Esophagus (tissue), 2 donors: ENCODE data around the gene SPECC1. TPM values are rescaled to one million over a fixed set of nuclear protein-coding genes. Genes with fewer than 3 reads are reported as not detected.
"Not testable (repeated sequence)": the region's sequence is repeated elsewhere in the genome, so short reads cannot be mapped to it uniquely, and the experiment has no call there.

ENCODE experiments used
- H3K27ac ChIP-seq, 2 donors: one replicate each; pipeline ENCODE4 v1.5.1; 2013; ENCODE audit warnings: low read depth in 2 of 2, mild to moderate bottlenecking in 2 of 2, inconsistent platforms in 1 of 2, low read length in 1 of 2, moderate library complexity in 1 of 2
- H3K27me3 ChIP-seq, 2 donors: one replicate each; pipeline ENCODE4 v1.6.1; 2013; ENCODE audit warnings: low read length in 2 of 2, control low read depth in 1 of 2, mild to moderate bottlenecking in 1 of 2; ENCODE audit not compliant: insufficient read depth in 2 of 2, control insufficient read depth in 1 of 2
- H3K36me3 ChIP-seq, 2 donors: one replicate each; pipeline ENCODE4 v1.6.1; 2013; ENCODE audit warnings: low read length in 1 of 2; ENCODE audit not compliant: control insufficient read depth in 2 of 2, insufficient read depth in 2 of 2
- H3K4me1 ChIP-seq, 2 donors: one replicate each; pipeline ENCODE4 v1.6.1; 2013; ENCODE audit warnings: low read length in 1 of 2; ENCODE audit not compliant: control insufficient read depth in 2 of 2, insufficient read depth in 2 of 2
- H3K4me3 ChIP-seq, 2 donors: one replicate each; pipeline ENCODE4 v1.5.1; 2013; ENCODE audit warnings: low read length in 2 of 2, mild to moderate bottlenecking in 2 of 2, low read depth in 1 of 2, moderate library complexity in 1 of 2
- H3K9me3 ChIP-seq, 2 donors: one replicate each; pipeline ENCODE4 v1.6.1; 2013; ENCODE audit warnings: mild to moderate bottlenecking in 2 of 2, low read depth in 1 of 2, low read length in 1 of 2, moderate library complexity in 1 of 2; ENCODE audit not compliant: control insufficient read depth in 2 of 2, insufficient read depth in 1 of 2
- WGBS, 2 donors: extraction: QIAGEN DNeasy Blood & Tissue Kit; methylation state at CpG; one replicate each; pipeline ENCODE4 v1.1.7; 2013; 5-methylcytosine and 5-hydroxymethylcytosine counted together
- polyA plus RNA-seq, 2 donors: library from polyadenylated mRNA; stranded (reverse); fragments of 200-250 nt; gene quantifications; one replicate each; pipeline ENCODE4 v1.2.3, GENCODE V29; 2013
- donor health status: healthy with polysubstance abuse.
- donor health status: Bipolar disorder and iron deficiency.

SPECC1 gene
- polyA plus RNA-seq, 2 donors: 7.4 to 19.8 TPM

- Histone ChIP-seq H3K36me3 (peaks cover 2 to 9% of the 10 kb centered on the region in 2 donors), H3K4me3 (no peak overlapping the region), H3K4me1 (peaks cover 3 to 4% of the 10 kb centered on the region in 2 donors), H3K27me3 (no peaks in the 10 kb centered on the region), H3K27ac (no peak overlapping the region), H3K9me3 (no peaks in the 10 kb centered on the region)
- 91 to 97% methylated on average over 2 of the region's 2 CpGs for WGBS, 2 donors
Measured at GRCh38 chr17:20230924-20231323, 221.8 kb downstream of the SPECC1 start.

GRCh38 chr17:20232611-20233010 lies 223.5 kb downstream of the SPECC1 start:
- 88 to 90% methylated on average over 4 of the region's 4 CpGs for WGBS, 2 donors
- Histone ChIP-seq H3K4me3 (no peak overlapping the region), H3K9me3 (no peaks in the 10 kb centered on the region), H3K27me3 (no peaks in the 10 kb centered on the region), H3K4me1 (no peaks in the 10 kb centered on the region), H3K27ac (no peak overlapping the region), H3K36me3 (peaks cover 2 to 9% of the 10 kb centered on the region in 2 donors)

DNA sequence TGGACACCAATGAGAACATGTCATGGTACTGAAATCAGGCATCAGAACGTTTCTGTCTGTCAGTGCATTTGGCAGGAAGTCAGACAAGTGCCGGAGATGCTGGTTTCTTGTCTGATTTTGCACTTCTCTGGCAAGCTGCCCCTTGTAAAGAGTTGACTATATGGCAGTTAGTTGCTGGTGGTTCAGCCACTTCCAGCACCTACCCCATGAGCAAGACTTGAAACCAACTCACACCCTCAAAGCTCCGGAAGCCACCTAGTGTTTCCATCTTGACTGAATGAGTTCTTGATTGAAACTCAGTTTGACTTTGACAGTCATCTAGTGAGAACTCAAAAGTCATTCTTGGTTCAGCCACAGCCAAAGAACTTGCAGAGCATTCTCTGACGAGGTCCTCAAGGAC lies 225.1 kb downstream of the SPECC1 start:
- Histone ChIP-seq H3K4me3 (no peak overlapping the region), H3K36me3 (peaks cover 2 to 6% of the 10 kb centered on the region in 2 donors), H3K9me3 (no peaks in the 10 kb centered on the region), H3K27ac (no peak overlapping the region), H3K27me3 (no peaks in the 10 kb centered on the region), H3K4me1 (no peaks in the 10 kb centered on the region)
- 64 to 67% methylated on average over 4 of the region's 4 CpGs for WGBS, 2 donors

- Histone ChIP-seq H3K4me3 (no peak overlapping the region), H3K36me3 (peaks cover 2 to 6% of the 10 kb centered on the region in 2 donors), H3K9me3 (no peaks in the 10 kb centered on the region), H3K27me3 (no peaks in the 10 kb centered on the region), H3K27ac (no peak overlapping the region), H3K4me1 (no peaks in the 10 kb centered on the region)
- WGBS, 2 donors: 80 to 83% methylated on average over 6 of the region's 6 CpGs
Measured at GRCh38 chr17:20235747-20236146, 226.6 kb downstream of the SPECC1 start.

DNA sequence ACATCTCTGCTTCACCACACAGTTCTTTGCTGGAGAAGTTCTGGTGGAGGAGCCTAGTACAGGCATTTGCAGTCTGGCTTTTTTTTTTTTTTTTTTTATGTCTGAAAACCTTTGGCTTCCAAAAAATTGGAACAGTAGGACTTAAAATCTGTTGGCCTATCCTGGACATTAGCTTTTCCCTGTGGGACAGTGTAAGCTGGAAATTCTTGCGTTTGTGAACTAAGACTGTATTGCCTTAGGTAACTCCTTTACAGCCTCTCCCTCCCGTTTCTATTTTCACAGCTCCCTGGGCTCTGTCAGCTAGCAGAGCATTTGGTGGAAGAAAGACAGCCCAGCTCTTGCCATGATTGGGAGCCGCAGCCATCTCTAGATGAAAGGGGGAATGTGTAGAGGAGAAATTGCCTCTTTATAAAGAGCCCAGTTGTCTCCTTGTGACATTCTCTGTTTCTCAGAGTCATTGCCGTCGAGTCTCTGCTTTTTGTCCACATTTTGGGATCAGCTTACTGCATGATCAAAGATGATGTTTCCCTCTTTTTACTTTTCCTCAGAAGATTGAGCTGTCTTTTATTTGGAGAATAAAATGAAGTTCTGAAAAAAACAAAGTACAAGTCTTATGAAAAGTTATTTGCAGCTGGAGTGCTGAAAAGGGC lies 227.5 kb downstream of the SPECC1 start:
- Histone ChIP-seq H3K27me3 (no peaks in the 10 kb centered on the region), H3K4me1 (no peaks in the 10 kb centered on the region), H3K36me3 (peaks cover 2 to 6% of the 10 kb centered on the region in 2 donors), H3K4me3 (no peak overlapping the region), H3K27ac (no peak overlapping the region), H3K9me3 (no peaks in the 10 kb centered on the region)
- WGBS, 2 donors: 78 to 79% methylated on average over 5 of the region's 5 CpGs

DNA sequence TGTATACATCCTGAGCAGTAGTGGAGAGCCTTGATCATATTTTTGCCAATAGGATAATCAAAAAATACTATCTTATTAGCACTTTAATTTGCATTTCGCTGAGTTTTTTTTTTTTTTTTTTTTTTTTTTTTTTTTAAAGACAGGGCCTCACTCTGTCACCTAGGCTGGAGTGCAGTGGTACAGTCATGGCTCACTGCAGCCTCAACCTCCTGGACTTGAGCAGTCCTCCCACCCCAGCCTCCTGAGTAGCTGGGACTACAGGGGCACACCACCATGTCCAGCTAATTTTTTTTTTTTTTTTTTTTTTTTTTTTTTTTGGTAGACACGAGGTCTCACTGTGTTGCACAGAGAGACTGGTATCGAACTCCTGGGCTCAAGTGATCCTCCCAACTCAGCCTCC lies 230.6 kb downstream of the SPECC1 start:
- not testable (repeated sequence) for H3K36me3 ChIP-seq, H3K27ac ChIP-seq, H3K27me3 ChIP-seq, H3K4me1 ChIP-seq, H3K4me3 ChIP-seq, H3K9me3 ChIP-seq
- WGBS, 2 donors: 93 to 95% methylated on average over 2 to 3 of the region's 3 CpGs

GRCh38 chr17:20241855-20242254 lies 232.7 kb downstream of the SPECC1 start:
- Histone ChIP-seq H3K4me3 (no peak overlapping the region), H3K27me3 (no peaks in the 10 kb centered on the region), H3K27ac (no peak overlapping the region), H3K36me3 (no peaks in the 10 kb centered on the region), H3K9me3 (no peaks in the 10 kb centered on the region), H3K4me1 (no peaks in the 10 kb centered on the region)
- 70 to 73% methylated on average over 4 of the region's 4 CpGs for WGBS, 2 donors

- Histone ChIP-seq H3K27me3 (no peaks in the 10 kb centered on the region), H3K27ac (no peak overlapping the region), H3K4me1 (no peaks in the 10 kb centered on the region), H3K36me3 (no peaks in the 10 kb centered on the region), H3K4me3 (no peak overlapping the region), H3K9me3 (no peaks in the 10 kb centered on the region)
- WGBS, 2 donors: 93 to 100% methylated on average over 3 of the region's 3 CpGs
Measured at GRCh38 chr17:20242271-20242670, 233.1 kb downstream of the SPECC1 start.

DNA sequence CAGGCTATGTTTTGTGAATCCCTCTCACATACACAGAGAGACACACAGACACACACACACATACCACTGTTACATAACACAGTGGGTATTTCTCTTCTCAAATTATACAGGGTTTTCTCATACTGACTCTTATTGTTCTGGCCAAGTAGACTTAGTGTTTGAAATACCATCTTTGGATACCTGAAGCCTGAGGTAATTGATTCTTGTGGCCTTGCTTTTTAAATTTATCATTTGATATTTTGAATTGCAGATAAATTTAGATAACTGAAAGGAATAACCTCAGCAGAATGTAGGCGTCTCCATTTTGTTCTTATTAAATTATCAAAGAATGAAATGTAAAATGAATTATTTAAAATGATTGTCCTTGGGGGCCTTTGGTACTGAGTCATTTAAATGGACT lies 234.4 kb downstream of the SPECC1 start:
- WGBS, 2 donors: 90 to 96% methylated on average over 1 of the region's 1 CpG
- Histone ChIP-seq H3K4me1 (no peaks in the 10 kb centered on the region), H3K27me3 (no peaks in the 10 kb centered on the region), H3K9me3 (no peaks in the 10 kb centered on the region), H3K36me3 (no peaks in the 10 kb centered on the region), H3K27ac (no peak overlapping the region), H3K4me3 (no peak overlapping the region)

GRCh38 chr17:20244671-20245070 lies 235.5 kb downstream of the SPECC1 start:
- Histone ChIP-seq H3K27me3 (no peaks in the 10 kb centered on the region), H3K36me3 (no peaks in the 10 kb centered on the region), H3K4me3 (no peak overlapping the region), H3K9me3 (no peaks in the 10 kb centered on the region), H3K27ac (no peak overlapping the region), H3K4me1 (no peaks in the 10 kb centered on the region)
- WGBS, 2 donors: 62 to 83% methylated on average over 1 of the region's 1 CpG
